ENCODE data around the gene PTGDS.

Gene PTGDS

DNA sequence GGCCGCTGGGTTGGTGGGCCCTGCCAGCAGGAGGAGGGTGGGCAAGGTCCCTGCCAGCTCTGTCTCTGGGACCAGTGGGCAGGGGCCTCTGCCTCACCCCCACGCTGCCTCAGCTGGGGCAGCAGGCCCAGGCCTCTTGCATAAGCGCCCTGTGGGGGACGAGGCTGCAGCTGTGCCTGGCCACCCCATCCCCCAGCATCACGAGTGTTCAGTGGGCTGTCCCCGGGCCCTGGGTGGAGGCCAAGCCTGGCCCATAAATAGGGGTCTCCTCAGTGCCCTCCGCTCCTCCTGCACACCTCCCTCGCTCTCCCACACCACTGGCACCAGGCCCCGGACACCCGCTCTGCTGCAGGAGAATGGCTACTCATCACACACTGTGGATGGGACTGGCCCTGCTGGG lies at the start of gene PTGDS:
TSS of gene PTGDS (plus strand) at position 282 of the 400 bp plus-strand sequence. CDS start at position 357, 75 bp downstream.
- DNase-seq = no peak

DNA sequence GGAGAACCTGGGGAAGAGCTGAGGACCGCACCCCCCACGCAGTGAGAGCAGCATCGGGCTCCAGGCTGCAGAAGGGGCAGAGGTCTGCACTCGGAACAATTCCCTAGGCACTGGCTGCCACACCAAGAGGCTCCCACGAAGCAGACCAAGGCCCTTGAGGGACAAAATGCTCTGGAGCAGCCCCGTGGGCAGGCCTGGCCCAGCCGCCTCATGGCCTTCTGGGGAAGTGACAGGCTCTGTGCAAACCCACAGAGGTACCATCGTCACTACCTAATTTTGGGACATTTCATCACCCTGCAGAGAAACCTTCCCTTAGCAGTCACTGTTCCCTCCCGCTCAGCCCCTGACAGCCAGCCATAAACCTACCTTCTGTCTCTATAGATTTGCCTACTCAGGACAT lies 48.7 kb upstream of the PTGDS start:
- DNase-seq = no peak

DNA sequence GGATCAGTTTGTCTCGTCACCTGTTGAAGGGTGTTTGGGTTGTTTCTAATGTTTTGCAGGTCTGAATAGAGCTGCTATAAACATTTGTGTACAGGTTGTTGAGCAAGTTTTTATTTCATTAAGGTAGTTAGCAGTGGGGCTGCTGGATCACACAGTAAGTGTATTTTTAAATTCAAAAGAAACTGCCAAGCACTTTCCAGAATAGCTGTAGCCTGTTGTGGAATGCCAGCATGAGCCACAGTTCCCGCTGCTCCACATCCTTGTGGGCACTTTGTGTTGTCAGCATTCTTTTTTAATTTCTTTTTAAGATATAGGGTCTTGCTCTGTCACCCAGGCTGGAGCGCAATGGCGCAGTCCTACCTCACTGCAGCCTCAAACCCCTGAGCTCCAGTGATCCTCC lies 47.3 kb upstream of the PTGDS start:
- no peak for DNase-seq

DNA sequence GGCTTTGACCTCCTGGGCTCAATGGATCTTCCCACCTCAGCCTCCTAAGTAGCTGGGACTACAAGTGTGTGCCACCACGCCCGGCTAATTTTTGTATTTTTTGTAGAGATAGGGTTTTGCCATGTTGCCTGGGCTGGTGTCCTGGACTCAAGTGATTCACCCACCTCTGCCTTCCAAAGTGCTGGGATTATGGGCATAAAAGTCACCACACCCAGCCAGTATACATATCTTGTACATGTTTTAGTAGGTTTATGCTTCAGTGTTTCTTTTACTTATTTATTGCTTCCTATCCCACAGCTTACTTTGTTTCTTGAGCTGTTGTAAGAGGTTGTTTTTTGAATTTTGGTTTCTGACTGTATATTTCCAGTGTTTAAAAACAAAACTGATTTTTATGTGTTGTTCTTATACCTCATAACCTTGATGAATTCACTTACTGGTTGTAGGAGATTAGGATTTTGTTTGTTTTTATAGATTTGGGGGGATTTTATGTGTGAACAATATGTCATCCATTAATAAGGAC lies 45.6 kb upstream of the PTGDS start:
- DNase-seq = no peak

DNA sequence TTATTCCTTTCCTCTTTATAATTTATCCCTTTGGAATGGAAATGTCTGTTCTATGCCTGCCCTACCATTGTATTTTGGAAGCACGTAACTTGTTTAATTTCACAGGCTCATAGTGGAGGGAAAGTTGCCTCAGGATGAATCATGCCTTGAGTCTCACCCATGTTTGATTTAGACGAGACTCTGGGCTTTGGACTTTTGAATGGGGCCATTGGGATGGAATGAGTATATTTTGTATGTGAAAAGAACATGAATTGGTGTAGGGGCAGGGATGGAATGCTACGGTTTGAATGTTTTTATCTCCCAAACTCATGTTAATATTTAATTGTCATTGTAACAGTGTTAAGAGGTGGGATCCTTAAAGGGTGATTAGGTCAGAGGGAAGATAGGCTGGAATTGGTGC lies 43.0 kb upstream of the PTGDS start:
- no peak for DNase-seq

DNA sequence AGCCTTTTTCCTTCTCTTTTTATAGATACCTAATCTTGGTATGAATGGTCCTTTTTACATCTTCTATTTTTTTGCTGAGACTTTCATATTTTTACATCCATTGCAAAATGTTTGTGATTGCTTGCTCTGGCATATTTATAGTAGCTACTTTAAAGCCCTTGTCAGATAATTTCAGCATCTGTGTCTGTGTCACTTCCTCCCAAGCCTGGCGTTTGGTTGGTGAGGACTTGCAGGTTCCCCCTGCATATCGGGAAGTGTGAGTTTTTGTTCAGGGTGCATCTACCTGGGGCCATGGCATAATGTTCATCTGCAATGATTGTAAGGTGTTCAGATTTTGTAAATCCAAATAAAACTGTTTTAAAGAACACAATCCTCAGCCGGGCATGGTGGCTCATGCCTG lies 41.7 kb upstream of the PTGDS start:
- DNase-seq = no peak

DNA sequence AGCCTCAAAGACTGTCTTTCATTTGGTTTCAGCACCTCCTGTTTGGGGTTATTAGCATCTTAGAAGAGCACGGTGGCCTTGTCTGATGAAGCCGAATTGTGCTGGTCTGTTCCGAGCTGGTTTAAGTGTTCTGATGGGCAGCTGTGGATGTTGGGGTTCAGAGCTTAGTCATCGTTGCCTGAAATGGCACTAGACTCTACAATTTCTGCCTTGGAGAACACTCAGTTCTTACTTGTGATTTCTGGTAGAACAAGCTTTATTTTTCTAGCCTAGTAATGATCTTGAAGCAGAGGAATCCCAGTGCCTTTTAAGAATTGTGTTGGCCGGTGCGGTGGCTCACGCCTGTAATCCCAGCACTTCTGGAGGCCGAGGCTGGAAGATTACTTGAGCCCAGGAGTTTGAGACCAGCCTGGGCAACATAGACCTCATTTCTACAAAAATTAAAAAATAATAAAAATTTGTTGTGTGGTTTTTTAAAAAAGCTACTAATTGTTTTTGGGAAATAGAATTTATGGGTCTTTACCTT lies 40.6 kb upstream of the PTGDS start:
- no peak for DNase-seq

DNA sequence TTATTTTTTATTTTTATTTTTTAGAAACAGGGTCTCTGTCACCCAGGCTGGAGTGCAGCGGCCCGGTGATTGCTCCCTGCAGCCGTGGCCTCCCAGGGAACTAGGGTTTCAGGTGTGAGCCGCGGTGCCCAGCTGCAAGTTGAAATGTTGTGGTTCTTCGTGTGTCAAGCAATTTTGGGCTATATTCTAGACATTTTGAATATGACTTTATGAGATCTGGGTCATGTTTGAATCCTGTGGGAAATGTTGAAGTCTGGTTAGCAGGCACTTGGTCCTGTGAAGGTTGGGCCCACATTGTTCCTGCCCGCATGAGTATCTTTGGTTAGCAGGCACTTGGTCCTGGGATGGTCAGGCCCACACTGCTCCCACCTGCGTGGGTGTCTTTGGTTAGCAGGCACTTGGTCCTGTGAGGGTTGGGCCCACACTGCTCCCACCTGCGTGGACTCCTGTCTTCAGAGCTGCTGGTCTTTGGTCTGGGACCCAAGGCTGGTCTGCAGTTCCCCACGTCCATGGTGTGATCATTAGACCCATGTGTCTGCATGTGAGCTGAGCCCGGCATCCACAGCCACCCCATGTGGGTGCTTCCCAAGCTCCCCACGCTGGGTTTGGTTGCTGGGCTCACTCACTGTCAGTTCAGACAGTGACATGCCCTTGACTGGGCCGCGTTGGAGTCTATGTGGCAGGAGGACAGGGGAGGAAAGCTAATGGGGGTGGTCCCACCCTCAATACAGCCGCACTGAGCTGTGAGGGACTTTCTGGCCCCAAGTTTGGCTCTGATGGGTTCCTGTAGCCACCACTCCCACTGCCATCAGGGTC lies 39.9 kb upstream of the PTGDS start:
- no peak for DNase-seq

DNA sequence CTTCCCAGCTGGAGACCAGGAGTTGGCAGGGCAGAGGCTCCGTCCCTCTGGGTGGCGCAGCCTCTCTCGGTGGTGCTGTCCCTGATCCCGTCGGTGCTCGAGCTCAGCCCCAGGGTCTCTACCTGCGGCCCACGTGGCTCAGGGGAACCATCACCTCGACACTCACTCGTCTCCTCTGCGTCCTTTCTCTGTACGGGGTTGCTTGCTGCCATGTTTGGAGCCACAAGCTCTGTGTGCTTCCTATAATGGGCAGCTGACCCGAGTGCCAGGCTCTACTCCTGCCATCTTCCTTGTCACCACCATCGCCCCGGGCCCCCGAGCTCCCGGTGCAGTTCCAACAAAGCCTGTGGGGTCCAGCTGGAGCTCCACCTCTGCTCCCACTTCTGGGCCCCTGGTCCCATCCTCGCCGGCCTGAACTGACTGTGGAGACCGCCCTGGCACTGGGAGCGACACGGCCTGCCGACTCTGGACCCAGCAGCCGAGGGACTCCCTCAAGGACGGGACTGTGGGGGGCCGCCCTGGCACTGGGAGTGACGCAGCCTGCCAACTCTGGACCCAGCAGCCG lies 37.8 kb upstream of the PTGDS start:
- DNase-seq = no peak

DNA sequence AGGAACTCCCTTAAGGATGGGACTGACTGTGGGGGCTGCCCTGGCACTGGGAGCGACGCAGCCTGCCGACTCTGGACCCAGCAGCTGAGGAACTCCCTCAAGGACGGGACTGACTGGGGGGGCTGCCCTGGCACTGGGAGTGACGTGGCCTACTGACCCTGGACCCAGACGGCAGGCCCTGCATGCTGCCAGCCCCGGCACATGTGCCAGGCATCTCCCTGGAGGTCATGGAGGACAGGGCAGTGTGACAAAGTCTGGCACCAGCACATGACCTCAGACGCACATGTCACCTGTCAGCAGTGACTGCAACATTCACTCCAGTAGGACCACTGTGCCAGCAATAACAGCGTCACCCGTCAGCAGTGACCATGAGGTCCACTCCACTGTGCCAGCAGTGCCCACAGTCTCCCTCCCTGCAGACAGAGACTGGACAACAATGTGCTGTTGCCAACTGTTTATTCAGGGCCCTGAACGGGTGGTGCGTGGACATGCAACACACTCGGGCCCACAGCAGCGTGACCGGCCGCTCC lies 37.2 kb upstream of the PTGDS start:
- no peak for DNase-seq

DNA sequence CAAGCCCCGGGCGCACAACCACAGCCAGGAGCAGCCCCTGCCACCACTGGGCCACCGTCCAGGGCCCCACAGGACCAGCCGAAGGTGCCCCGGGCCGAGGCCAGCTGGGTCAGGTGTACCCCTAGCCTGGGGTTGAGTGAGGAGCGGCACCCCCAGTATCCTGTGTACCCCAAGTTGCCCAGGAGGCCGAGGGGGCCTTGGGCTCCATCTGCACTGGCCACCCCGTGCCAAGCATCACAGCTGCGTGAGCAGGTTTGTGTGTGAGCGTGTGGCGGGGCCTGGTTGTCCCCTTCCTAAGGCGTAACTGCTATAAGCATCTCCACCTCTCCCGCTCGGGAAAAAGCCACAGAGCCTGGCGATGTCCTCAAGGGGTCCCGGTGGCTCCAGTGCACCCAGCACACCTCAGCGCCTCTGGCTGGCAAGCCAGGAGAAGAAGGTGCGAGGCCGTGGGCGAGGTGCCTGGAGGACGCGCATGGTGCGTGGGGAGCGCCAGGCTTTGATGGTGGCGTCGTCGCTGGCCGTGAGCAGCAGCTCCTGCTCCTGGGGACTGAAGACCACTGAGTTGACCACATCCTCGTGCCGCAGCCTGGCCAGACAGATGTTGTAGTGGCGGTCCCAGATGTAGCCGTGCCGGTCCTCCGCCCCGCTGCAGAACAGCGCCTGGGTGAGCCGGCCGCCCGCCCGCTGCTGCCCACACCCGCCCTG lies 36.6 kb upstream of the PTGDS start:
- DNase-seq = no peak

DNA sequence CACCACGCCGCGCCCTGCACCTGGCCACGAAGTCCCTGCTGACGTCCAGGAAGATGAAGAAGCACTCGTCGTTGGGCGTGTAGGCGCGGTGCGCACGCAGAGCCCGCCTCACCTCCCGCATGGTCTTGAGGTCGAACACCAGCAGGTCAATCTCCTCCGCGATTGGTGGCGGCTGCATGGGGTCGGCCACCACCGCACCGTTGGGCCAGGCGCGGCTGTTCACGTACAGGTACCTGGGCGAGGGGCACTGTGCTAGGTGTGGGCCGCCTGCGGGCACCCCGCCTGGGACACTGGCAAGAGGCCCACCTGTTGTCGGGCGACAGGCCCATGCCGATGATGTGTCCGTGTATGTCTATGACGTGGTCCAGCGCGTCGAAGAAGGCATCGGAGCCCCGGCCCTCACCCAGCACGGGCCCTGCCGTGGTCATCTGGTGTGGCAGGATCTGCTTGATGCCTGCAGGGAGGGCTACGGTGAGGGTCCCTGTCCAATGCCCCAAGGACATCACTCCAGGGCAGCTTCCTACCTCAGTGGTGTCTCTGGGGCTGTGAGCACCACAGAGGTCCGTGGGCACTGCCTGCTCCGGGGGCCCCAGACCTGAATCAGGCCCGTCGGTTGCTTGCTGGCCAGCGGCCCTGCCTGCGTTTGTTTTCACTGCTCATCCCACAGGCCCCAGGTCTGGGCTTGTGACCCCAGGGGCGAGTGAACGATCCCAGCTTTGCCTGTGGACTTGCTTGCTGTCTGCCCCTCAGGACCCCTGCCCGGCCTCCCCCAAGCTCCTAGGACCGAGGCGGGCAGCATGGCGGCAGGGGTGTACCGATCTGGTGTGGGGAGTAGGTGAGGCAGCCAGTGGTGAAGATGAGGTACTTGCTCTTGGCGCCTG lies 35.8 kb upstream of the PTGDS start:
- DNase-seq = no peak

DNA sequence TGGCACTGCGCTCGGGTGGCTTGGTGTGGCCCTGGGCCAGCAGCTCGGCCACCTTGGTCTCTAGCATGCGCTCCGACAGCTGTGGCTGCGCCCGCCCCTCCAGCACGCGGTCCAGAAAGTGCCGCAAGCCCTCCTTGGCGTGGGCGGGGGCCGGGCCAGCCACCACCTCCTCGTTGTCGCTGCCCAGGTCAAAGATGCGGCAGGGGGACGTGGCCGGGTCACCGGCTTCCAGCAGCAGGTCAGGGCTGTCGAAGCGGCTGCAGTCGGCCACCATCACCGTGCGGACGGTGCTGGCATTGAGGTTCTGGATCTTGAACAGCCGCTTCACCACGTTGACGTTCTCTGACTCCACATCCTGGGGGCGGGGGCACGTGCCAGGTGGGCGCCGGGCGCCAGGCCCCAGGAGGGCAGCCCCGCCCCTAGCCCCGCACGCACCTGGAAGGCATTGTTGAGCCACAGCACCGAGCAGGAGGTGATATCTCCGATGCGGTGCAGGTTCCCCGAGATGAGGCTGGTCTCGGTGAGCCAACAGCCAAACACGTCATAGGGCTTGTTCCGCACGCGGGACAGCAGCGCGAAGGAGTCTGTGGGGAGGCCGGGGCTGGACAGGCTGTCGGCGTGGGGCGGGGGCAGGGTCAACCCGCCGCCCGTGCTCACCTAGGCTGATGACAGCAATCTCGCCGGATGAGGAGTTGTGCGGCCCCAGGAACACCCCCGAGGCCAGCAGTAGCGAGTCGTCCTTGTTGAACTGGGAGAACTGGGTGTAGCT lies 35.0 kb upstream of the PTGDS start:
- no peak for DNase-seq

DNA sequence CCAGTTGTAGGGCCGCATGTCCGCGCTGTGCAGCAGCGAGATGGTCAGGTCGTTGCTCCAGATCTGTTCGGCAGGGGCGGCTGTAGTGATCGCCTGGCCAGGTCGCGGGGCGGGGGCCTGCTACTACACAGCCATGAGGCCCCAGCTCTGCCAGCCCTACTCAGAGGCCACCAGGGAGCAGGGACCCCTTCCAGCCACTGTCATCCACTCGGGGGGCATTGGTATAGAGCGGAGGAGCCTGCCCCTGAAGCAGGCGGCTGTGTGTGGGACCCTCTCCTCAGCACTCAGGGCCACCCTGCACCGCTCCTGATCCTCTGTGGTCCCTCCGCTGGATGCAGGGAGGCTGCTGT lies 34.4 kb upstream of the PTGDS start:
- DNase-seq = no peak

DNA sequence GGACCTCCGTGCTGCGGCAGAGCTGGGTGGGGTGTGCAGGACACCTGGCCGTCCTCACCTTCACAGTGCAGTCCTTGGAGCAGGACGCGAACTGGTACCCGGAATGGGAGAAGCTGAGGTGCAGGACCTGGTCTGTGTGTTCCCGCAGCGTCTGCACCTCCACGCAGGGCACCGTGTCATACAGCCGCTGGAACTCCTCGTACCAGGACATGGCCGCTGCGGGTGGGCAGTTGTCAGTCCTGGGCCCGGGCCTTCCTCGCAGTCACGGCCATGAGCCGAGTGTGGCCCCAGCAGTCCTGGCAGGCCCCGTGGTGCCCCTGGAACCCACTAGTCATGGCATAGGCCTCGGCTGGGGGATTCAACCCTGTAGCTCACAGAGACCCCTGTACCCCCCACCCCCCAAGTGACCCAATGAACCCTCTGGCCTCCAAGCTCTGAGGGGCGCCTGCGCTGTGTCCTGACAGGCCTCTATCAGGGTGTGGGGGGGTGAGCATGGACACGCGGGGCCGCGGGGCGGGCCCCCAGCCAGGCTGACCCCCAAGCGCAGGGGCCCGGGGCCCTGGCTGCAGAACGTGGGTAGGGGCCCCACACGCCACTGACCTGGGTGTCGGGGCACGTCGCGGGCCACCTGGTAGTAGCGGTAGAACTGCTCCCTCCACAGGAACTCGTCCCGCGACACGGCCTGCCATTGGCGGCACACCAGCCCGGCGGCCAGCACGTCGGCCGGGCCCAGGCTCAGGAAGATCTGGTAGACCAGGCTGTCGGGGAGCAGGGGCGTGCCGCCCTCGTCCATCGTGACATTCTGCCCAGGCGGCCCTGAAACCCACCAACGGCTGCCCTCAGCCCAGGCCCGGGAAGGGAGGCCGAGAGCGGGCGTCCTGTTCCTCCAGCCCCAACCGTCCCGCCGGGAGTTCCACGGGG lies 33.8 kb upstream of the PTGDS start:
- DNase-seq = no peak

DNA sequence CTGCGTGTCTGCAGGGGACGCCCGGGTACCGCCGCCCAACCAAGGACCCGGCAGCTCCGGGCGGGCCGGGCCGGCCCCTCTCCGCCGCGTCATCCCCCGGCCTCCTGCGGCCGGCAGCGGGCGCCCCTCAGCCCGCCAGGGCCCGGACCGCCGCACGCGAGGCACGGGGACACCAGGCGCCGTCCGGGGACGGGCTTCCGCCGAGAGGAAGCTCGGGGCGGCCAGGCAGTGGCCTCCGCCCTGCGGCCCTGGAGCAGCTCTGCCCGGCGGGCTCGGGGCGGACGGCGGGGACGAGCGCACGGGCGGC lies 33.1 kb upstream of the PTGDS start:
- DNase-seq = no peak

DNA sequence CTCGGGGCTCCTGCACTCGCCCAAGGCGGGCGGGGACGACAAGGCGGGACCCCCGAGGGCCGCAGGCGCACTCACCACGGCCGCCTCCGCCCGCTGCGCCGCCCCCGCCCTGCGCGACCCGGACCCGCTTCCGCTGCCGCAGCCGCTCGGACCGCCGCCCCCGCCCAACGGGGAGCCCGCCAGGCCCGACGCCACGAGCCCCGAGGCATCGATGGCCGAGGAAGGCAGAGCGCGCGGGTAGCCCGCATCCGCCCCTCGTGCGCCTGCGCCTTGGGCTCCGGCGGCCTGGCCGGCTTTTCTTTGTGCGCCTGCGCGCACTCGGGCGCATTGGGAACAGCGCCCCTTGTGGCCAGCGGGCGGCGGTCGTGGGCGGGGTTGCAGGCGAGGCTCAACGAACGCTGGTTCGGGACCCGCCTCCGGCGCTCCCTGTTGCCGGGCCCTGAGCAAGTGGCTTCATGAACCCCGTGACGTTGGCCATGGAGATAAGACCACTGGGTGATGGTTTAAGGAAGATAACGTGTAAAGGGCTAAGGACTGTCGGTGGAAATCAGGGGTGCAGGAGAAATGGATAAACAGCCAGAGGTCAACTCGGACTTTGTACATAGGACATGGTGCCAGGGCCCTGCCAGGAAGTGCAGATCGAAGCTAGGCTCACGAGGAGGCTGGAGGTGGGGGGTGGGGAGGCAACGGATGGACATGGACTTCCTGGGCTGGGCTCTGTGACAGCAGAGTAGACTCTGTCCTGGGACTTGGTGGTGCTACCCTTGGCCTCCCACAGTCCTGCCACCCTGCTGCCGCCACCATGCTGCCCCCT lies 32.6 kb upstream of the PTGDS start, which contains the start of the genes C8G and FBXW5:
TSS of gene C8G (plus strand) at position 725 of the 814 bp plus-strand sequence. CDS start at position 803, 78 bp downstream.
TSS of gene FBXW5 (minus strand) at position 220 of the 814 bp plus-strand sequence. CDS start 655 bp downstream, outside the sequence.
- peak; percentile 89 for DNase-seq

DNA sequence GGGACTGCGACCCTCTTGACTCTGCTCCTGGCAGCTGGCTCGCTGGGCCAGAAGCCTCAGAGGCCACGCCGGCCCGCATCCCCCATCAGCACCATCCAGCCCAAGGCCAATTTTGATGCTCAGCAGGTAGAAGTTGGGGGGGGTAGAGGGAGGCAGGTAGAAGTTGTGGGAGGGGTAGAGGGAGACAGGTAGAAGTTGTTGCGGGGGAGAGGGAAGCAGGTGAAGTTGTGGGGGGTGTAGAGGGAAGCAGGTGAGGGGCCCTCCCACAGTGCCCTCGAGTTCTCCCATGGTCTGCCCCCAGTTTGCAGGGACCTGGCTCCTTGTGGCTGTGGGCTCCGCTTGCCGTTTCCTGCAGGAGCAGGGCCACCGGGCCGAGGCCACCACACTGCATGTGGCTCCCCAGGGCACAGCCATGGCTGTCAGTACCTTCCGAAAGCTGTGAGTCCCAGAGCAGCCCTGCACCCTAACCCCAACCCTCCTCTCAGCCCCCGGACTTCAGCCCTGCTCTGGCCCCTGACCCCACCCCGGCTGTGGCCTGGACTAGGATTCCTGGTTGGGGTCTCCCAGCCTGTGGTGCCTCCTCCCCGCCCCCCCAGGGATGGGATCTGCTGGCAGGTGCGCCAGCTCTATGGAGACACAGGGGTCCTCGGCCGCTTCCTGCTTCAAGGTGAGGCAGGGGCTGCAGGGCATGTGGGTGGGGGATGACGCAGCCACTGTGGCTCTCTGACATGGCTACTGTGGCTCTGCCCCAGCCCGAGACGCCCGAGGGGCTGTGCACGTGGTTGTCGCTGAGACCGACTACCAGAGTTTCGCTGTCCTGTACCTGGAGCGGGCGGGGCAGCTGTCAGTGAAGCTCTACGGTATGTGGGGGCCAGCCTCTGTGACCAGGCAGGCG lies 31.7 kb upstream of the PTGDS start:
- no peak for DNase-seq
